Measurements from ENCODE around the gene MARK2. TPM values are rescaled to one million over a fixed set of nuclear protein-coding genes. Genes with fewer than 3 reads are reported as not detected.

Gene MARK2
- total and polyA plus RNA-seq, 2 of the 8 experiments (the other 6 are each of a cell fraction or from before 2014, with no cell fraction given), result 19.3 to 58.5 TPM

DNA sequence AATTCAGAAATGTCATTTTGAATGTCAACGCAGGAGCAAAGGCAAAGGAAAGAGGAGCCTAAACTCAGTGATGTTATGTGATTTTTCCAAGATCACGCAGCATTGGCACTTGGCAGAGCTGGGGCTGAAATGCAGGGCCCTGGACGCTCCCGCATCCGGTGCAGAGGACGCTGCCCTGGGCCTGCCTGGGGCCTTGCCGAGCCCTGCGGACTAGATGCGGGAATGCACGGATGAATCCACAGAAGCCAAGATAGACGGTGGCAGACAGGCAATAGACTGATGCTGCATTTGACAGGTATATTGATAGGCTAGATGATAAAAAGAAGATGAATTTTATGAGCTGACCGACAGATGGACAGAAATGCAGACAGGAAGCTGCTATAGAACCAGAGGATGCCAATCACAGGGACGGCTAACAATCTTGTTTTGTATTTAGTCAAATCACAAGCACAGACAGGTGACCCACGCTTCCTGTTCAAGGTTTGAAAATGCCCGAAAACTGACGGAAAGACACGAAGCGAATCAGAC is 696 bp upstream of the MARK2 start:
- DNase-seq (ENCODE audit: low read depth in 1 of 2, low spot score in 2 of 2) (no peak), FAIRE-seq (no peak)
- Histone ChIP-seq H3K14ac (ENCODE audit: insufficient read length) (no peak overlapping the region), H4K91ac (replicated peaks; ENCODE audit: insufficient read length, low read length) (no peak overlapping the region), H3K23ac (ENCODE audit: insufficient read length) (no peak overlapping the region), H3K4ac (replicated peaks; ENCODE audit: insufficient read length, low read depth, low read length) (no peak overlapping the region), H3K79me1 (ENCODE audit: low read depth, low read length) (peaks cover 10% of the 10 kb centered on the region), H3K9ac (replicated peaks in 1 of 4; ENCODE audit: extremely low read depth in 1 of 4, low read depth in 3 of 4, low read length in 3 of 4) (peak overlapping the region in 3 of 4 experiments; percentile 4 to 75 (median 46); a peak in 3 of 7 replicates), H3K4me3 (ENCODE audit: extremely low read depth in 1 of 4, insufficient read depth in 2 of 4, low read depth in 3 of 4, low read length in 4 of 4) (peak overlapping the region; percentile 11 to 46 (median 18); a peak in 5 of 8 replicates), H4K8ac (ENCODE audit: extremely low read depth, insufficient read depth, low read length) (no peak overlapping the region), H3K56ac (replicated peaks; ENCODE audit: insufficient read length, low read depth, low read length) (no peak overlapping the region), H3K27me3 (replicated peaks in 1 of 4; ENCODE audit: control insufficient read depth in 3 of 4, extremely low read depth in 1 of 4, insufficient read depth in 3 of 4, low read length in 3 of 4) (no peaks in the 10 kb centered on the region), H3K27ac (ENCODE audit: low read depth, low read length) (peak overlapping the region; percentile 39; the same call in 1 of the 2 replicates), H3K4me2 (ENCODE audit: insufficient read depth in 1 of 2, low read depth in 2 of 2, low read length in 2 of 2) (peak overlapping the region; percentile 59 to 60), H2AK5ac (ENCODE audit: low read depth, low read length) (no peak overlapping the region), H4K5ac (ENCODE audit: insufficient read length, low read depth, low read length) (no peak overlapping the region), H2BK120ac (replicated peaks; ENCODE audit: low read depth, low read length) (no peak overlapping the region), H3K23me2 (ENCODE audit: low read depth, low read length) (peaks cover 16% of the 10 kb centered on the region), H3K4me1 (replicated peaks in 1 of 4; ENCODE audit: control insufficient read depth in 3 of 4, insufficient read depth in 4 of 4, low read length in 3 of 4) (peaks cover 13 to 38% (median 23%) of the 10 kb centered on the region in 4 experiments), H2BK5ac (ENCODE audit: low read depth, low read length) (peak overlapping the region; percentile 50; the same call in 1 of the 2 replicates), H3K79me2 (ENCODE audit: control insufficient read depth in 1 of 2, insufficient read depth in 2 of 2, low read length in 2 of 2) (peaks cover 15 to 39% of the 10 kb centered on the region in 2 experiments), H2BK20ac (ENCODE audit: low read length) (no peak overlapping the region), H2AFZ (ENCODE audit: low read length) (0 out of 2 replicates have a peak overlapping the region, but pooled peaks have one; percentile 26), H2BK15ac (ENCODE audit: low read length) (no peak overlapping the region), H3K18ac (ENCODE audit: extremely low read depth, low read length) (no peak overlapping the region), H3K36me3 (ENCODE audit: control insufficient read depth in 2 of 4, insufficient read depth in 4 of 4, low read length in 3 of 4) (no peaks in the 10 kb centered on the region; a peak in 1 of 8 replicates), H4K20me1 (replicated peaks in 1 of 2; ENCODE audit: control insufficient read depth in 1 of 2, insufficient read depth in 2 of 2, low read length in 2 of 2) (peaks cover 21 to 22% of the 10 kb centered on the region in 2 experiments), H3K9me3 (ENCODE audit: insufficient read depth in 2 of 2, low read depth in 1 of 2, low read length in 1 of 2) (no peaks in the 10 kb centered on the region), H2BK12ac (ENCODE audit: low read depth, low read length) (no peak overlapping the region)
- 46% methylated on average over 18 of the region's 18 CpGs; no CpG with 5 or more reads in 1 of the 2 experiments for WGBS, 2 experiments (ENCODE audit: extremely low coverage in 1 of 2, insufficient coverage in 1 of 2, insufficient read length in 1 of 2, insufficient replicate concordance in 2 of 2, low coverage in 1 of 2, low lambda C conversion rate in 2 of 2, missing lambda C conversion rate in 1 of 2)
- POLR2A ChIA-PET (ENCODE audit: partially characterized antibody), result interaction anchor here (0.5 to 5.8 kb wide), 20 partner anchors 9 to 147 kb away, joined by 3 to 45 read pairs (median 5); partner anchors contain the start of genes NAA40, RCOR2 and ZFTA
- CTCF ChIA-PET (ENCODE audit: partially characterized antibody), result interaction anchor here (0.6 to 6.1 kb wide), 31 partner anchors 10 to 1131 kb away, joined by 3 to 163 read pairs (median 7); no protein-coding TSS in a partner anchor
- TF ChIP-seq EZH2 (IDR thresholded peaks at IDR 0.05; ENCODE audit: low read depth, low read length, severe bottlenecking) (no peak), RBBP5 (IDR thresholded peaks at IDR 0.05; ENCODE audit: borderline replicate concordance, low read depth, low read length) (no peak), KDM1A (IDR thresholded peaks at IDR 0.05; ENCODE audit: borderline replicate concordance, low read length) (no peak), HDAC2 (IDR thresholded peaks at IDR 0.05; ENCODE audit: borderline replicate concordance in 1 of 2, low read depth in 2 of 2, low read length in 2 of 2) (no peak), GABPA (IDR thresholded peaks at IDR 0.05; ENCODE audit: borderline replicate concordance, insufficient read depth, low read length) (no peak), GTF2F1 (IDR thresholded peaks at IDR 0.05; ENCODE audit: borderline replicate concordance, low read depth, low read length) (no peak), RXRA (IDR thresholded peaks at IDR 0.05; ENCODE audit: insufficient read depth, low read depth, low read length) (no peak), SP2 (IDR thresholded peaks at IDR 0.05; ENCODE audit: low read length) (no peak), PHF8 (conservative IDR thresholded peaks at IDR 0.05; ENCODE audit: low read depth, low read length) (no peak), SIN3A (conservative IDR thresholded peaks at IDR 0.05 in 1 of 2, IDR thresholded peaks at IDR 0.05 in 1 of 2; ENCODE audit: low read depth in 1 of 2, low read length in 2 of 2) (no peak), SUZ12 (IDR thresholded peaks at IDR 0.05; ENCODE audit: low read length) (no peak)
